ENCODE data around the gene GORAB.

DNA sequence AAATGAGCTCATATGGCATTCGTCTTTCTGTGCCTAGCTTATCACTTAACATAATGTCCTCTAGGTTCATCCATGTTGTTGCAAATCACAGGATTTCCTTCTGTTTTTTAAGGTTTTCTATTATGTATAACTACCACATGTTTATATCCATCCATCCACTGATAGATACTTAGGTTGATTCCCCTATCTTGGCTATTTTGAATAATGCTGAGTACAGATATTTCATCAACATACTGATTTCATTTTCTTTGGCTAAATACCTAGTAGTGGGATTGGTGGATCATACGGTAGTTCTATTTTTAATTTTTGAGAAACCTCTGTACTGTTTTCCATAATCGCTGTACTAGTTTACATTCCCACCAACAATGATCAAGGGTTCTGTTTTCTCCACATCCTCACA, 45.0 kb downstream of the GORAB start:
- TF ChIP-seq POLR2A (IDR thresholded peaks at IDR 0.05) (no peak), POLR2AphosphoS5 (IDR thresholded peaks at IDR 0.05) (no peak), EP300 (IDR thresholded peaks at IDR 0.05) (no peak)
- TF ChIP-seq, protein P1, sequence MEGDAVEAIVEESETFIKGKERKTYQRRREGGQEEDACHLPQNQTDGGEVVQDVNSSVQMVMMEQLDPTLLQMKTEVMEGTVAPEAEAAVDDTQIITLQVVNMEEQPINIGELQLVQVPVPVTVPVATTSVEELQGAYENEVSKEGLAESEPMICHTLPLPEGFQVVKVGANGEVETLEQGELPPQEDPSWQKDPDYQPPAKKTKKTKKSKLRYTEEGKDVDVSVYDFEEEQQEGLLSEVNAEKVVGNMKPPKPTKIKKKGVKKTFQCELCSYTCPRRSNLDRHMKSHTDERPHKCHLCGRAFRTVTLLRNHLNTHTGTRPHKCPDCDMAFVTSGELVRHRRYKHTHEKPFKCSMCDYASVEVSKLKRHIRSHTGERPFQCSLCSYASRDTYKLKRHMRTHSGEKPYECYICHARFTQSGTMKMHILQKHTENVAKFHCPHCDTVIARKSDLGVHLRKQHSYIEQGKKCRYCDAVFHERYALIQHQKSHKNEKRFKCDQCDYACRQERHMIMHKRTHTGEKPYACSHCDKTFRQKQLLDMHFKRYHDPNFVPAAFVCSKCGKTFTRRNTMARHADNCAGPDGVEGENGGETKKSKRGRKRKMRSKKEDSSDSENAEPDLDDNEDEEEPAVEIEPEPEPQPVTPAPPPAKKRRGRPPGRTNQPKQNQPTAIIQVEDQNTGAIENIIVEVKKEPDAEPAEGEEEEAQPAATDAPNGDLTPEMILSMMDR (IDR thresholded peaks at IDR 0.05), result no peak
